Endothelial cell of hepatic sinusoid (primary cell): ENCODE data around the gene MEF2D.

Experiments
- in situ Hi-C: cut with HindIII; loops from 2 replicates; pipeline ENCODE4 v1.10.0; 2017; ENCODE audit warnings: low sequenced_read_pairs

The MEF2D gene

GRCh38 chr1:156451505-156452160 lies 48.9 kb downstream of the MEF2D start:
- in situ Hi-C loops, result no loop called here

GRCh38 chr1:156448134-156448967 lies 52.2 kb downstream of the MEF2D start:
- in situ Hi-C loops, result no loop called here

DNA sequence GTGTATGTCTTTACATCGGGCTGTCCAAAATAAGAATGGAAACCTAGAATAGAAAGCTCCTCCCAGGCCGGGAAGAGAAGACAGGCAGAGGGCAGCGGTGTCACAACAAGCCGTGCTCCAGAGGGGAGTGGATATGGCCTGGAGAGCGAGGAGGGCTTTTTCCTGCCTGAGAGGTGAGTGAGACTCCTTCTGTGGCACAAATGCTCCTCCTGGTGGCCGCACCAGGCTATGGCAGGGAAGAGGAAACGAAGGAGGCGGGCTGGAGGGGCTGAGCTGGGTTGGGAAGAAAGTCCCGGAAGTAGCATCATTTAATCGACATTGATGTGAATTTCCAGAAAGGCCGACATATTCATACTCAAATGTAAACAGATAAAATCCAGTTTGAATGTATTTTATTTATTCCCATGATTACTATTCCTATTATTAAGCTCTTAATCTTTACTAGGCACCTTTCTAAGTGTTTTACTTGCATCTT lies 54.7 kb downstream of the MEF2D start:
- in situ Hi-C loops, result no loop called here

DNA sequence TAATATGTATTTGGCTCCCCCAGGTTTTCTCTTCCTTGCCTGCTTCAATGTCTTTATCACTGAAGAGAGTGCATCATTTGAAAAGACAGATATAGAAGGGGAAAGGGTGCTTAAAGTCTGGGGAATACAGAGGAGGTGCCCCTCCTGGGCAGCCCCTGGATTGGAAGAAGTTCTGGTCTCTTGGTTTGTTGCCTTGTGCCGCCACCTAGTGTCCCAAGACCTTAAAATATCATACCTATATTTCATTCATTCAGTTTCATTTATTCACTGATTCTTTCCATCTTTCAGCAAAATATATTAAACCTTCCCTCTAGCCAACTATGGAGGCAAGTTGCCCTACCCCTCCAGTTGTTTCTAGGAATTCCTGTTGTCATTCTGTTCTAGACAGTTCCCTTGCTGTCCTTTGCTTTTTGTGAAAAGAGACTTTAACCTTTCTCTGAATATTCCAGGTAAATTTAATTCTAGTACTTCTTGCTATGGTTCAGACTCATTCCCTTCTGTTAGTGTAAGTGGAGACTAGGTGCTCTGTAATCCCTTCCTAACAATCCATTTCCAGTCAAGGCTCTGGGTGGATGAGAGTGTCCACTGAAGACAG lies 56.1 kb downstream of the MEF2D start:
- in situ Hi-C loops, result loop anchor here (5.0 kb wide), 1 partner anchor 42 kb away; no protein-coding TSS in a partner anchor

- in situ Hi-C loops, result loop anchor here (5.0 kb wide), 1 partner anchor 41 kb away; no protein-coding TSS in a partner anchor
Observed at GRCh38 chr1:156443286-156443685, 57.3 kb downstream of the MEF2D start.

DNA sequence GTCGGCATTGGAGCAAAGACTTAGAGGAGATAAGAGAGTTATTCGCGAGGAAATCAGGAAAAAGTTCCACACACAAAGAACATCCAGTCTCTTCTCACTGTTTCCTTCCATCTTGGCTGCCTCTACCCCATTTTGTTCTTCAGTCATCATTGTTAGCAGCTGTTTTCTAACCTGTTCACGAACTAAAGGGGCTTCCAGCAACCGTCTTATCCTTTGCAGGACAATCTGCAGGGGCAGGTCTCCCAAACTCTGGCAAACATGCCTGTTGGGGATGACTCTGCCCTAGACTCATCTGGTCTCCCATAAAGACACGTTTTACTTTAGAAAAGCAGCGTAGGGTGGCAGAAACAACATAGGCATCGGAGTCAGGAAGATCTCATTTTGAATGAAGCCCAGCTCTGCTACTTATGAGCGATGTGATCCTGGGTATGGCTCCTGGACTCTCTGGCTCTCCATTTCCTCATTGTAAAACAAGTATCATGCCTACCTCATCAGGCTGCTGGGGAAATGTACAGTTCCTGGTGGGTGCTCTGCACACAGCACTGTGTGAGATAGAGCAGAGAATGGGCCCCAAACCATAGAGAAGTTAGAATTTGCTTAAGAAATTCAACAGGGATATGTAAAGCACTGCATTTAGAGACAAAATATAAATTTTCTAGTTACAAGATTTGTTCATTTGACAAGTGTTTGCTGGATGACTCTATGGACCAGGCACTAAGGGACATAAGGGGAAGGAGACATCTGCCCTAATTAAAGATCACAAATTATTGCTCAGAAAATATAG lies 59.7 kb downstream of the MEF2D start:
- in situ Hi-C loops, result loop anchor here (5.0 kb wide), 1 partner anchor 39 kb away; no protein-coding TSS in a partner anchor

GRCh38 chr1:156439777-156440183 lies 60.8 kb downstream of the MEF2D start:
- in situ Hi-C loops, result loop anchor here (5.0 kb wide), 1 partner anchor 37 kb away; no protein-coding TSS in a partner anchor

DNA sequence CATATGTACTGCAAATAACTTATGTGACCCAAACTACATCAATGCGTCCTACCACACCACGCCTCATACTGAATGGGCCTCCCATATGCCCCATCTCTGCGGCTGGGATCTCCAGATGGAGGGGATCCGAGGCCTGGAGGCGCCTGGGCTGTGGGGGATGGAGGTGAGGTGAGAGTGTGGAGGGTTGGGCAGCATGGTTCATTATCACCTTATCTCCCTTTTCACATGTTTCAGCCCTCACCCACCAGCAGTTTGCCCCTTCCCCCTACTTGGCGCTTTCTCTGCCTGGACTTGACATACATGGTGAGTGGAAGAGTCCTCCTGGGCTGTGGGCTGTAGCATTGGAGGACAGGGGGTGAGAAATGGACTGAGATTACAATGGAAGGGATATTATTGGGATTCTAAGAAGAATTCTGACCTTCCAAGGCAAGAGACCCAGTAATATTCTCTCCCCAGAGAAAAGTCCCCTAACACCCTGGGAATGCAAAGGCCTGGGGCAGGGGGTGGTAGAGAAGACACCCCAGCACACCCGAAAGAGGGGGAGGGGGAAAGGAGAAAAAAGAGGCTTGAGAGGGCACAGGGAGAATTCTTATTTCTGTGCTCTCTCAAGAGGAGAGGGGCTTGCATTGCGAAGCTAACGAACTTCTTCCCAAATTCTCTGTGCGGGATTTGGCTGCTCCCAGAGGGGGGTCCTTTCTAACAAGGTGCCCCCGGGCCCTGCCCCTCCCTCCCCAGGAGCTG lies 61.4 kb downstream of the MEF2D start:
- in situ Hi-C loops, result no loop called here

DNA sequence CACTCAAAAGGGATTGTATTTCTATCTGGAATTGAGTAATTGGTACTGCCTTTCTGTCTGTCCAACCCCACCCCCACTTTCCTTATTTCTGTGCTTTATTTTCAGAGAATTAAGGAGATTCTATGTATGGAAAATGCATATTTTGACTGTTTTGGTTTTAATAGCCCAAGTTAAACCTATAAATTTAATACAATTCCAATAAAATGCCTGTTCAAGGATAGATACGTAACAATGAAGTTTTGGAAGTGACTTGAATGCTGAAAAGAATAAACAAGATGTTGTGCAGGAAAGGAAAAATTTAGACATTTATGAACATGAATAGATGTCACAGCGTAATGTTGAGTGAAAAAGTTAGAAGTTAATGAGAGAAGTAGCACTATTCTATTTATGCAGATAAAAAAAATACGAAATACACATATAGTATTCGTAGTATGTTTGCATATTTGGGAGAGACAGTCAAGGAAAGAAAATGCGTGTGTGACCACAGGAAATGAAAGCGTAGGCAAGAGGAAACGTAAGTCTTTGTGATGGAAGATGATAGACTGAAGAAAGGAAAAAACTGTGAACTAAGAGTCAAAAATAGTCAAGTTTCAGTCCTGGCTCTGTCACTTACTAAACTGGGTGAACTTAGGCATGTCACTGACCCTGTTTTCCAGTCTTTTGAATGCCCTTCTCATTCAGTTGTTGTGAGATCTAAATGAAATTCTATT lies 62.1 kb downstream of the MEF2D start:
- in situ Hi-C loops, result no loop called here

DNA sequence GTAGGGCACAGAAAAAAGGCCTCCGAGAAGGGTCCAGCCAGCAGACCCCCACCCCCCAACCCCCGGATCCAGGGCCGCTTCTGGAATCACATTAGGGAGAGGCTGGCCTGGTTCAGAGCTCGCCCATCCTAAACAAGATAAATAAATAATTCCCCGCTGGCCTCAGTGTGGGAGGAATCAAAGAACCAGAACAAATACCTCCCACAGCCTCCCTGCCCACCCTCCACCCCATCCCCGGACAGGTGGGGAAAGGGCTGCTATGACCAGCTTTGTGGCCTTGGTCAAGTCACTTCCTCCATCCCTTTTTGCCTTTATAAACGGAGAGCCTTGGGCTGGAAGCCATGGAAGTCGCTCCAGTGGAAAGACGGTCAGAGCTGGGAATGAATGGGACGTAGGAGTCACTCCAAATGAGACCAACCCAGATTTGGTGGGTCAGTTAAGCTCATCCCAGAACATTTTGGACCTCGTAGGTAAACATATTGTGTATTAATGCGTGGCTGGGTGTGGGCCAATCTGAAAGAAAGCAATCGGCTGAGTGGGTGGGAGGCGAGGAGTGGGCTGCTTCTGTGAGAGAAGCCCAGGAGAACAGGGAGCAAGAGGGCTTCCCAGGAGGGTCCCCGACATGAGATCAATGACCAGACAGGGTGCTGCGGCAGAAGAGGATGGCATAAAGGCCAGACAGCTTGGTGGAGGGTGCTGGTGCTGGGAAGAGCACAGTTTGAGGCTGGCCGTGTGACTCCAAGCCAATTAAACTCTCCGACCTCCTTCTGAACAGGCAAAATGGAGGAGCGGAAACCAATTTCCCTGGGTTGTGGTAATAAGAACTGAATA lies 63.3 kb downstream of the MEF2D start:
- in situ Hi-C loops, result no loop called here

GRCh38 chr1:156436141-156437036 lies 64.2 kb downstream of the MEF2D start:
- in situ Hi-C loops, result no loop called here

- in situ Hi-C loops, result no loop called here
Observed at GRCh38 chr1:156435545-156436140, 64.9 kb downstream of the MEF2D start.

- in situ Hi-C loops, result loop anchor here (5.0 kb wide), 2 partner anchors 63 to 87 kb away; no protein-coding TSS in a partner anchor
Observed at GRCh38 chr1:156434989-156435544, 65.5 kb downstream of the MEF2D start.

GRCh38 chr1:156433602-156434001 lies 67.0 kb downstream of the MEF2D start:
- in situ Hi-C loops, result loop anchor here (5.0 kb wide), 2 partner anchors 61 to 89 kb away; no protein-coding TSS in a partner anchor

- in situ Hi-C loops, result loop anchor here (5.0 kb wide), 2 partner anchors 61 to 89 kb away; no protein-coding TSS in a partner anchor
Observed at GRCh38 chr1:156433032-156433431, 67.5 kb downstream of the MEF2D start.

DNA sequence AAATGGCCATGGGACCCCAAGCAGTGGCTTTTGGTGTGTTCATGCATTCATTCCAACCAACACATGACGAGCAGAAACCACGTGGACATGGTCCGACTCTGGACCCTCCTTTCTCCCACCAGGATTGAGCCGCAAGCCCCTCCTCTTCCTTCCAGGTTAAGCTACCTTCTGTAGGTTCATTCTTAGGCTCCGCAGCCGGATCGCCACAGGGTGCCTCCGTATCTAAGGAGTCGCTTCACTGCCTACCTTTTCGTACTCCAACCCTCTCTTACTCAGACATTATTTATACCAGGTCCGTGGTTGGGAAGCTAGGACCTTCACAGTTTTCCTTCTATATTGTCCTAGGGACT lies 67.9 kb downstream of the MEF2D start:
- in situ Hi-C loops, result loop anchor here (5.0 kb wide), 2 partner anchors 60 to 90 kb away; no protein-coding TSS in a partner anchor
